Measurements from ENCODE around the gene KCTD10. TPM values are rescaled to one million over a fixed set of nuclear protein-coding genes. Genes with fewer than 3 reads are reported as not detected.
"Not testable (repeated sequence)": the region's sequence is repeated elsewhere in the genome, so short reads cannot be mapped to it uniquely, and the experiment has no call there.

KCTD10 gene
- total RNA-seq, 1 donor from 2014 or later = 80.4 TPM

DNA sequence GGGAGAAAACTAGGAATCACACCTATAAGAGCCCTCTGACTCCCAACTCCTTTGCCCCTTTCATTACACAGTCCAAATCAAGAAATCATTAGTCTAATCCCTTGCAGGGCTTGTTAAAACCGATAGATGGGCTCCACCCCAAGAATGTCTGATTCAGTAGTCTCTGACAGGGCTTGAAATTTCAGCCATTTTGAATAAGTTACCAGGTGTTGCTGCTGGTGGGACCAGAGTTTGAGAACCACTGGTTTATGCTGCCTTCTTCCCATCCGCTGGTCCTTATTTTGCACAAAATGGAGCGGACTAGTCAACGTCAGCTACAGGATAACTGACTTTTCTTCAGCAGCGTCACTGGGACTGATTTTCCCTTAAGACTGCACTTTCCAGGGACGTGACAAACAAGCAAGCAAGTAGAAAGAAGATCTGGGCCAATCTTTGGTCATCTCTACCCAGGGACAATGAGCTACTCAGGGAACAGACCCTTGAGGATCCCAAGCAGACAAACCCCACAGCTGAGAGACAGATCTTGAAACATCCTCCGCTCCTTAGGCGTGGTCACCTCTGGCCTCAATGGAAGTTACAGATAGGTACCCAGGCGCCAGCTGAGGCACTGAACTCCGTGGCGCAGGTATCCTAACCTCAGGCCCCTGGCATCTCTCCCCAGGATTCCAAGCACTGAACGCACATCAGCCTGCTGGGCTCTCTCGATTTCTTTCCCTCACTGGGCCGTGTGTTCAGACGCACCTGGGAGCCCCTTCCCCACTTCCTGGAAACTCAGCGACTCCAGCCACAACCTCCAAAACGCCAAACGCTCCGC is 900 bp downstream of the KCTD10 start:
- Mint-ChIP-seq H3K4me1 (ENCODE audit: low read depth) (peaks cover 51% of the 10 kb centered on the region), H3K4me3 (ENCODE audit: unreplicated experiment) (peak overlapping the region; percentile 89), H3K27ac (ENCODE audit: unreplicated experiment) (peak overlapping the region; percentile 99), H3K36me3 (ENCODE audit: low read depth) (no peaks in the 10 kb centered on the region), H3K27me3 (ENCODE audit: low read depth) (no peaks in the 10 kb centered on the region), H3K9me3 (ENCODE audit: low read depth) (no peaks in the 10 kb centered on the region)
- TF ChIP-seq CTCF (IDR thresholded peaks at IDR 0.05) = no peak
- no peak for DNase-seq (ENCODE audit: low spot score)

- Mint-ChIP-seq H3K27ac (ENCODE audit: unreplicated experiment) (peak overlapping the region; percentile 36), H3K9me3 (ENCODE audit: low read depth) (no peaks in the 10 kb centered on the region), H3K4me3 (ENCODE audit: unreplicated experiment) (peak overlapping the region; percentile 89), H3K27me3 (ENCODE audit: low read depth) (no peaks in the 10 kb centered on the region), H3K4me1 (ENCODE audit: low read depth) (peaks cover 62% of the 10 kb centered on the region), H3K36me3 (ENCODE audit: low read depth) (no peaks in the 10 kb centered on the region)
- no peak for DNase-seq (ENCODE audit: low spot score)
- no peak for TF ChIP-seq CTCF (IDR thresholded peaks at IDR 0.05)
These were observed 2.0 kb downstream of the KCTD10 start for GRCh38 chr12:109475121-109475520.

DNA sequence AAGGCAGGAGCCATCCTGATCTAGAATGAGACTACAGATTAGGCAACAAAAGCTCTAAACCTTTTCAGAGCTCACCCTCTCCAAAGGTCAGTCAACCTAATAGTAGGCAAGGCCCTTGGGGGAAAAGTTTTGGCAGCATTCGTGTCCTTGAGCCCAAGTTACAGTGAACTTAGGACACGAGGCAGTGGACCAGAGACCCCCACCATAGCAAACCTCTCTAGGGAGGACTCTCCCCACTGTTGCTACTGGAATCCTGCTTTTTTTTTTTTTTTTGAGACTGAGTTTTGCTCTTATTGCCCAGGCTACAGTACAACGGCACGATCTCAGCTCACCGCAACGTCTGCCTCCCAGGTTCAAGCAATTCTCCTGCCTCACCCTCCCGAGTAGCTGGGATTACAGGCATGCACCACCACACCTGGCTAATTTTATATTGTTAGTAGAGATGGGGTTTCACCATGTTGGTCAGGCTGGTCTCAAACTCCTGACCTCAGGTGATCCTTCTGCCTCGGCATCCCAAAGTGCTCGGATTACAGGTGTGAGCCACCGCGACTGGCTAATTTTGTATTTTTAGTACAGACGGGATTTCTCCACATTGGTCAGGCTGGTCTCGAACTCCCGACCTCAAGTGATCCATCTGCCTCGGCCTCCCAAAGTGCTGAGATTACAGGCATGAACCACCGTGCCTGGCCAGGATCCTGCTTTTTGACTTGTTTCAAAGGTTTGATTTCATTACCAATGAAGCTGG is 3.4 kb downstream of the KCTD10 start:
- DNase-seq (ENCODE audit: low spot score); H3K36me3 Mint-ChIP-seq (ENCODE audit: low read depth); H3K9me3 Mint-ChIP-seq (ENCODE audit: low read depth); H3K27me3 Mint-ChIP-seq (ENCODE audit: low read depth); H3K4me3 Mint-ChIP-seq (ENCODE audit: unreplicated experiment); H3K27ac Mint-ChIP-seq (ENCODE audit: unreplicated experiment): not testable (repeated sequence)
- peaks cover 52% of the 10 kb centered on the region for H3K4me1 Mint-ChIP-seq (ENCODE audit: low read depth)

GRCh38 chr12:109473006-109473405 is 4.1 kb downstream of the KCTD10 start:
- peaks cover 50% of the 10 kb centered on the region for H3K4me1 Mint-ChIP-seq (ENCODE audit: low read depth)
- DNase-seq (ENCODE audit: low spot score) = no peak
- no peak for TF ChIP-seq CTCF (IDR thresholded peaks at IDR 0.05)
- no peak overlapping the region for H3K4me3 Mint-ChIP-seq (ENCODE audit: unreplicated experiment)
- H3K27me3 Mint-ChIP-seq (ENCODE audit: low read depth) = no peaks in the 10 kb centered on the region
- H3K9me3 Mint-ChIP-seq (ENCODE audit: low read depth) = no peaks in the 10 kb centered on the region
- peaks cover 7% of the 10 kb centered on the region for H3K36me3 Mint-ChIP-seq (ENCODE audit: low read depth)
- H3K27ac Mint-ChIP-seq (ENCODE audit: unreplicated experiment) = no peak overlapping the region

DNA sequence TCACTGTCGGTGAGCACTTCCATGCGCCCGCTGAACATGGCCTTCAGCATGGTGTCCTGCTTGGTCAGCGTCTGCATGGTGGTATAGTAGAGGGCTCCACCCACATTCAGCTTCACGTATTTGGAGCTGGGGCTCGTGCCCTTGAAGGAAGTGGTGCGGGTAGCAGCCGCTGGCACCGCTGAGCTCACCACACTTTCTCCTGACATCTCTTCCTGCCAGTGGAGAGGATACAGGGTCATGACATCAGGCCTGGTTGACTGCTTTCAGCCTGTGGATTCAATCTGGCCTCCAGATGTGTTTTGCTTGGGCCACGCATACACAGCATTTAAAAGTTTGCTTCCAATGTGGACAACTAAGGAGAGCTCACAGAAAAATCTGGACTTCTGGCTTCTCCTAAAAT is 7.6 kb downstream of the KCTD10 start:
- no peak overlapping the region for H3K27ac Mint-ChIP-seq (ENCODE audit: unreplicated experiment)
- peaks cover 49% of the 10 kb centered on the region for H3K4me1 Mint-ChIP-seq (ENCODE audit: low read depth)
- no peak for TF ChIP-seq CTCF (IDR thresholded peaks at IDR 0.05)
- H3K9me3 Mint-ChIP-seq (ENCODE audit: low read depth) = no peaks in the 10 kb centered on the region
- H3K27me3 Mint-ChIP-seq (ENCODE audit: low read depth) = no peaks in the 10 kb centered on the region
- peaks cover 12% of the 10 kb centered on the region for H3K36me3 Mint-ChIP-seq (ENCODE audit: low read depth)
- no peak overlapping the region for H3K4me3 Mint-ChIP-seq (ENCODE audit: unreplicated experiment)
- no peak for DNase-seq (ENCODE audit: low spot score)
